Ectodermal cell (in vitro differentiated cells): Measurements from ENCODE around the gene FOXN4.

Experiments used
- H3K27ac ChIP-seq: 2 replicates; pipeline ENCODE4 v1.7.0; 2013; ENCODE audit warnings: mild to moderate bottlenecking, low read depth, low read length; ENCODE audit not compliant: insufficient read depth, poor library complexity, severe bottlenecking
- H3K27me3 ChIP-seq: 2 replicates; pipeline ENCODE4 v1.7.0; 2013; ENCODE audit warnings: mild to moderate bottlenecking, low read length; ENCODE audit not compliant: insufficient read depth, control insufficient read depth, poor library complexity, severe bottlenecking
- H3K36me3 ChIP-seq: one replicate; pipeline ENCODE4 v1.7.0; 2013; ENCODE audit warnings: low read length; ENCODE audit not compliant: control insufficient read depth, insufficient read depth
- H3K4me1 ChIP-seq: one replicate; pipeline ENCODE4 v1.7.0; 2013; ENCODE audit warnings: low read length; ENCODE audit not compliant: control insufficient read depth, insufficient read depth
- H3K4me3 ChIP-seq: 2 replicates; pipeline ENCODE4 v1.7.0; 2013; ENCODE audit warnings: low read depth, low read length, control low read depth; ENCODE audit not compliant: insufficient read depth
- H3K9me3 ChIP-seq: 2 replicates; pipeline ENCODE4 v1.7.0; 2013; ENCODE audit warnings: mild to moderate bottlenecking, low read length, moderate library complexity; ENCODE audit not compliant: control insufficient read depth
- WGBS, 2 experiments: methylation state at CpG; one replicate each; pipeline ENCODE4 v1.1.7; 2013; ENCODE audit warnings: missing lambda C conversion rate in 2 of 2; 5-methylcytosine and 5-hydroxymethylcytosine counted together

Gene FOXN4

GRCh38 chr12:109230193-109230592 lies 78.9 kb downstream of the FOXN4 start:
- Histone ChIP-seq H3K4me1 (no peaks in the 10 kb centered on the region), H3K9me3 (no peaks in the 10 kb centered on the region), H3K4me3 (no peak overlapping the region), H3K27me3 (no peaks in the 10 kb centered on the region), H3K27ac (no peak overlapping the region), H3K36me3 (no peaks in the 10 kb centered on the region)
- 88 to 94% methylated on average over 1 to 2 of the region's 2 CpGs for WGBS, 2 experiments

- 94 to 95% methylated on average over 4 of the region's 4 CpGs for WGBS, 2 experiments
- Histone ChIP-seq H3K27ac (no peak overlapping the region), H3K4me1 (no peaks in the 10 kb centered on the region), H3K36me3 (no peaks in the 10 kb centered on the region), H3K9me3 (no peaks in the 10 kb centered on the region), H3K4me3 (no peak overlapping the region), H3K27me3 (no peaks in the 10 kb centered on the region)
These were observed 80.4 kb downstream of the FOXN4 start for GRCh38 chr12:109228664-109229063.
